Heart left ventricle (tissue), 16 donors: ENCODE measurements around the gene STK24. TPM values are rescaled to one million over a fixed set of nuclear protein-coding genes. Genes with fewer than 3 reads are reported as not detected.

ENCODE experiments used
- ATAC-seq, 4 donors: fragments of 200-7000 bp; cut with Tn5 transposase; one replicate each; pipeline ENCODE4 v1.9.1; 2020 to 2022; ENCODE audit warnings: moderate library complexity in 4 of 4, mild to moderate bottlenecking in 3 of 4, moderate number of reproducible peaks in 1 of 4
- DNase-seq, 5 donors: peaks; one replicate each; pipeline ENCODE4 v3.0.0-alpha.2; 2020
- H3K27ac ChIP-seq, 12 donors: fragments of 200-600 bp; sonication (generic) in 4 of 12; one replicate each; pipeline versions ENCODE4 v1.5.0 to v1.8.0; 2016 to 2022; ENCODE audit warnings: mild to moderate bottlenecking in 2 of 12
- H3K27me3 ChIP-seq, 9 donors: fragments of 200-600 bp; sonication (generic) in 2 of 9; one replicate each; pipeline versions ENCODE4 v1.5.1 to v1.8.0; 2016 to 2022; ENCODE audit warnings: mild to moderate bottlenecking in 3 of 9
- H3K36me3 ChIP-seq, 9 donors: fragments of 200-600 bp; sonication (generic) in 2 of 9; one replicate each; pipeline versions ENCODE4 v1.5.0 to v1.8.0; 2018 to 2022; ENCODE audit warnings: mild to moderate bottlenecking in 2 of 9
- H3K4me1 ChIP-seq, 12 donors: fragments of 200-600 bp; sonication (generic) in 4 of 12; one replicate each; pipeline versions ENCODE4 v1.5.0 to v1.8.0; 2016 to 2022; ENCODE audit warnings: mild to moderate bottlenecking in 3 of 12
- H3K4me3 ChIP-seq, 12 donors: fragments of 200-600 bp; sonication (generic) in 4 of 12; one replicate each; pipeline versions ENCODE4 v1.5.0 to v1.8.0; 2017 to 2022; ENCODE audit warnings: mild to moderate bottlenecking in 9 of 12, moderate library complexity in 4 of 12
- H3K9me3 ChIP-seq, 12 donors: fragments of 200-600 bp; sonication (generic) in 4 of 12; one replicate each; pipeline versions ENCODE4 v1.5.0 to v1.8.0; 2016 to 2022; ENCODE audit warnings: mild to moderate bottlenecking in 1 of 12
- POLR2A ChIP-seq, 2 donors: fragments of 450-650 bp; IDR thresholded peaks; one replicate each; pipeline ENCODE4 v1.6.1; 2017; ENCODE audit warnings: antibody characterized with exemption in 2 of 2, mild to moderate bottlenecking in 2 of 2, moderate library complexity in 2 of 2
- WGBS, 4 donors: extraction: QIAGEN DNeasy Blood & Tissue Kit in 2 of 4; methylation state at CpG; one replicate each; pipeline versions ENCODE4 v1.1.5 to v1.1.7; 2013 to 2018; 5-methylcytosine and 5-hydroxymethylcytosine counted together
- intact Hi-C, 10 donors: fragments of 100-400 bp; cut with DNase I; formaldehyde crosslinking; loops; one replicate each; pipeline versions ENCODE4 v1.11.1 to v1.14.2; 2022
- polyA plus RNA-seq, 2 donors: library from polyadenylated mRNA; stranded (reverse); fragments of 200-250 nt; gene quantifications; one replicate each; pipeline ENCODE4 v1.2.3, GENCODE V29; 2013
- total RNA-seq, 9 donors: library from RNA; depleted of rRNA in 2 of 9; stranded (reverse); fragments of >200 nt in 2 of 9; fragmentation: NEBNext Ultra II Directional in 3 of 9; extraction: Animal tissue kit (Norgen Biotek cat#: 25700) in 3 of 9; gene quantifications; one replicate each; pipeline versions ENCODE4 v1.1.0 to v1.2.4, GENCODE V29; 2016 to 2023
- TF ChIP-seq, protein P1 (sequence below), 12 donors: fragments of 200-600 bp; sonication (generic) in 4 of 12; IDR thresholded peaks; one replicate each; pipeline versions ENCODE4 v1.5.0 to v1.8.0; 2018 to 2022; ENCODE audit warnings: antibody characterized with exemption in 12 of 12, mild to moderate bottlenecking in 5 of 12
- donor health status: ischemic (EF 13 %, LVEDD 7.1; RV severe dilation, severe dysfunction).
- donor health status: healthy with polysubstance abuse.
- donor health status: DM: no; HTN: yes; CAD: no.
- donor health status: DM: no; HTN: no; CAD: no.
- donor health status: ischemic (EF 25% LVEDD 6.9; RV normal size, moderate dysfunction).
- donor health status: ischemic (EF 25% LVEDD 5.7; RV mildly dilated, moderate dysfunction).
- donor health status: healthy.
- donor health status: DM: yes; HTN: yes; CAD: no.
- donor health status: ischemic (EF 35%, LVEDD 5.7; RV mildly dilated, moderate dysfunction).
- donor health status: nonischemic (EF 11% LVEDD 7.7; RV severe dilation, severe dysfunction).
- donor health status: DM: yes; HTN: yes; CAD: no.
- donor health status: PGD.
- donor health status: ischemic (EF 29% LVEDD 5.4; RV normal size, mild dysfunction).
- donor health status: nonischemic (EF 23%, LVEDD 6.1; RV moderate dilation, normal function).

Gene STK24
- total and polyA plus RNA-seq, 11 donors: 26.6 to 82.6 (median 59.6) TPM

DNA sequence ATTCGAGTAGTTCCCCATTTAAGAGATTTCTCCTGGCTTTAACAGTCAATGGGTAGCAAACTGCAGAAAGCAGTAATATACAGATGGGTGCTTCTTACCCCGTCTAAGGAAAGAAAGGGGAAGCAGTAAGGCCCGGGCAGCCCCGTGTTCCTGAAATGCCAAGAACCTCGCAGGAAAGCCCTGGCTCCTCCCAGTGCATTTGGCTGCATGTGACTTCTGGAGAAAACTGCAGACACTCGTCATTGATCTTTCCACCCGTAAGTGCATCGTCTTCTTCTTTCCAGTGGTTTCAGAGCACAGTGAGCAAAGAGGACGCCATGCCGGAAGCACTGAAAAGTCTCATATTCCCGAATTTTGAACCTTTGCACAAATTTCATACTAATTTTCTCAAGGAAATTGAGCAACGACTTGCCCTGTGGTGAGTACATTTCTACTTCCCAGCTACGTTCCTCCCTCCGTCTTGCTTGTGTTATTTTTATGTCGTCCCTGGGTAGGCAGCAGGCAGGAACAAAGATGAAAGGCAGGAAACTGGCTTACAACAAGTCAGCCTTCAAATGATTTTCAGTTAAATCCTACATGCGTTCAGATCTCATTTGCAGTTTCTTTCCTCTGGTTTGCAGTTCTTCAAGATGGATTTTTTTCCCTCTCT is 165.2 kb downstream of the STK24 start:
- TF ChIP-seq, protein P1, sequence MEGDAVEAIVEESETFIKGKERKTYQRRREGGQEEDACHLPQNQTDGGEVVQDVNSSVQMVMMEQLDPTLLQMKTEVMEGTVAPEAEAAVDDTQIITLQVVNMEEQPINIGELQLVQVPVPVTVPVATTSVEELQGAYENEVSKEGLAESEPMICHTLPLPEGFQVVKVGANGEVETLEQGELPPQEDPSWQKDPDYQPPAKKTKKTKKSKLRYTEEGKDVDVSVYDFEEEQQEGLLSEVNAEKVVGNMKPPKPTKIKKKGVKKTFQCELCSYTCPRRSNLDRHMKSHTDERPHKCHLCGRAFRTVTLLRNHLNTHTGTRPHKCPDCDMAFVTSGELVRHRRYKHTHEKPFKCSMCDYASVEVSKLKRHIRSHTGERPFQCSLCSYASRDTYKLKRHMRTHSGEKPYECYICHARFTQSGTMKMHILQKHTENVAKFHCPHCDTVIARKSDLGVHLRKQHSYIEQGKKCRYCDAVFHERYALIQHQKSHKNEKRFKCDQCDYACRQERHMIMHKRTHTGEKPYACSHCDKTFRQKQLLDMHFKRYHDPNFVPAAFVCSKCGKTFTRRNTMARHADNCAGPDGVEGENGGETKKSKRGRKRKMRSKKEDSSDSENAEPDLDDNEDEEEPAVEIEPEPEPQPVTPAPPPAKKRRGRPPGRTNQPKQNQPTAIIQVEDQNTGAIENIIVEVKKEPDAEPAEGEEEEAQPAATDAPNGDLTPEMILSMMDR (IDR thresholded peaks at IDR 0.05): no peak
- TF ChIP-seq POLR2A (IDR thresholded peaks at IDR 0.05): no peak
- intact Hi-C loops: no loop called here
- ATAC-seq (peak in 3 of 4 donors; percentile 52 to 82 (median 73)), DNase-seq (peak in 4 of 5 donors; percentile 29 to 65 (median 40))
- Histone ChIP-seq H3K9me3 (no peaks in the 10 kb centered on the region), H3K36me3 (peaks cover 0 to 64% (median 12%) of the 10 kb centered on the region in 9 donors), H3K4me3 (peak overlapping the region in 2 of 12 donors; percentile 10 to 23), H3K27ac (peak overlapping the region in 2 of 12 donors; percentile 22 to 77), H3K27me3 (no peaks in the 10 kb centered on the region), H3K4me1 (no peaks in the 10 kb centered on the region)
- 72 to 85% (median 77%) methylated on average over 16 of the region's 16 CpGs for WGBS, 4 donors

DNA sequence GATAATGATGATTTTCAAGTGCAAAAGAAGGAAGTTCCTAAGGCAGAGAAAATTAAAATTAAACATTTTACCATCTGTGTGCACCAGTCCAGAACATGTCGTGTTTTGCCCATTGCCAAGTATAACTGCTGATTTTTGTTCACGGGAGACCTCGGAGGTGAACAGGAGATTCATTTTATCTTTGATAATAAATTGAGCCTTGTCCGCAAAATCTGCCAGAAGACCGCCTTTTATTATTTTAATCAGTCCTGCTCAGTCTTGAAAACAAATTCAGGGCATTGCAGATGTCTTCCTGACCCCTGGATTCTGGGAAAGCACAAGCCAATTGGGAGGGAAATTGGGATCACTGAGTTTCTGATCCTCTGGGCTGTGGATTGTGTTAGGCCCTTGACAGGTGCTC is 165.9 kb downstream of the STK24 start:
- peaks cover 0 to 62% (median 10%) of the 10 kb centered on the region in 9 donors for H3K36me3 ChIP-seq
- TF ChIP-seq POLR2A (IDR thresholded peaks at IDR 0.05): no peak
- TF ChIP-seq, protein P1 (IDR thresholded peaks at IDR 0.05): no peak
- H3K27ac ChIP-seq: no peak overlapping the region
- ATAC-seq: no peak
- no peaks in the 10 kb centered on the region for H3K4me1 ChIP-seq
- no peak for DNase-seq
- no peak overlapping the region for H3K4me3 ChIP-seq
- H3K27me3 ChIP-seq: no peaks in the 10 kb centered on the region
- 75 to 95% (median 90%) methylated on average over 5 of the region's 5 CpGs for WGBS, 4 donors
- intact Hi-C loops: no loop called here
- H3K9me3 ChIP-seq: no peaks in the 10 kb centered on the region

DNA sequence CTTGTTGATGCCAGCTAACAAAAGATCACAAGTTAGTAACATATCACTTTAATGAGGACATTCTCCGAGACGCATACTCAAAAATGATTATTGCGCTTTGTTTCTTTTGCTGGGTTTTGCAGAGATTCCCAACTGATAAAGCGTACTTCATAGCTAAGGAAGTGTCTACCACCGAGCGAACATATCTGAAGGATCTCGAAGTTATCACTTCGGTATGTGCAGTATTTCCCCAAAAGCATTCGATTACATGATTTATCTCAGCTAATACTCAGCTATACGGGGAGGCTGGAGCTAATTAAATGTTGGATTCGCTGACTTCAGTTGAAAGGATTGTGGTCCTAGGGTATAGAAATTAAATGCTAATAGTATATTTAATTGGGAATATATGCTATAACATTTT is 166.3 kb downstream of the STK24 start:
- intact Hi-C loops: no loop called here
- H3K27me3 ChIP-seq: no peaks in the 10 kb centered on the region
- H3K4me3 ChIP-seq: no peak overlapping the region
- WGBS, 4 donors: 93 to 95% (median 94%) methylated on average over 11 of the region's 11 CpGs
- no peaks in the 10 kb centered on the region for H3K9me3 ChIP-seq
- TF ChIP-seq, protein P1 (IDR thresholded peaks at IDR 0.05): no peak
- no peak for TF ChIP-seq POLR2A (IDR thresholded peaks at IDR 0.05)
- DNase-seq (no peak), ATAC-seq (no peak)
- H3K4me1 ChIP-seq: no peaks in the 10 kb centered on the region
- peaks cover 0 to 58% (median 10%) of the 10 kb centered on the region in 9 donors for H3K36me3 ChIP-seq
- H3K27ac ChIP-seq: no peak overlapping the region

DNA sequence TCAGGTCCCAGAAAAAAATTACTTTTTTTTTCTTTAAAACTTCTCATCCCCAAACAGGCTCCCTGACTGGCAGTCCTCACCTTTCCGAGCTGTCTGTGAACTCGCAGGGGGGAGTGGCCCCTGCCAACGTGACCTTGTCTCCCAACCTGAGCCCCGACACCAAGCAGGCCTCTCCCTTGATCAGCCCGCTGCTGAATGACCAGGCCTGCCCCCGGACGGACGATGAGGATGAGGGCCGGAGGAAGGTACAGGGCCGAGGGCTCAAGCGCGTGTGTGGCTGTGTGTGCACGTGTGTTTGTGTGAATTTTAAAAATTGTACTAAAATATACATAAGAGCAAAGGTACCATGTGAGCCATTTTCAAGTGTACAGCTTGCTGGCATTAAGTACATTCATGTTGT is 167.6 kb downstream of the STK24 start:
- DNase-seq: no peak
- Histone ChIP-seq H3K9me3 (no peaks in the 10 kb centered on the region), H3K4me3 (no peak overlapping the region), H3K36me3 (peaks cover 0 to 46% (median 4%) of the 10 kb centered on the region in 9 donors), H3K4me1 (no peaks in the 10 kb centered on the region), H3K27me3 (no peaks in the 10 kb centered on the region), H3K27ac (no peak overlapping the region)
- intact Hi-C loops: loop anchor here in 1 of 10 donors (10.0 kb wide), 1 partner anchor 264 kb away; the partner anchor contains the start of gene FARP1
- no peak for ATAC-seq
- TF ChIP-seq POLR2A (IDR thresholded peaks at IDR 0.05): no peak
- TF ChIP-seq, protein P1 (IDR thresholded peaks at IDR 0.05): no peak
- 94 to 97% (median 96%) methylated on average over 13 of the region's 13 CpGs for WGBS, 4 donors
